ENCODE data around the gene PFKFB3.

PFKFB3 gene

DNA sequence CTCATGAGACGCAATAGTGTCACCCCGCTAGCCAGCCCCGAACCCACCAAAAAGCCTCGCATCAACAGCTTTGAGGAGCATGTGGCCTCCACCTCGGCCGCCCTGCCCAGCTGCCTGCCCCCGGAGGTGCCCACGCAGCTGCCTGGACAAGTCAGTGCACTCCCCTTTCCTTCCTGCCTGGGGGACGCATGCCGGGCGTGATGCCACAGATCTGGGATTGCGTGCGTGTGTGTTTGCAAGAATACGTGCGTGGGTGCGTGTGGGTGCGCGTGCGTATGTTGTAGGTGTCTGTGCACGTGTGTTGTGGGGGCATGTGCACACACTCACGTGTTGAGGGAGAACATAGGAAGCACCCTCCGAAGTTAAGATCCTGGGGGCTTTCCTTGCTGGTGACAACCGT is 23.5 kb downstream of the PFKFB3 start:
- H3K27ac ChIP-seq (ENCODE audit: insufficient read depth, low read length, poor library complexity, severe bottlenecking): no peak overlapping the region
- no peaks in the 10 kb centered on the region for H3K4me1 ChIP-seq (ENCODE audit: control insufficient read depth, insufficient read depth, low read length, poor library complexity, severe bottlenecking)
- no peak for DNase-seq
- H3K4me3 ChIP-seq (ENCODE audit: insufficient read depth, low read depth, low read length, poor library complexity, severe bottlenecking): no peak overlapping the region
- H3K36me3 ChIP-seq (ENCODE audit: control insufficient read depth, insufficient read depth, low read length): peaks cover 69% of the 10 kb centered on the region
- H3K9me3 ChIP-seq (ENCODE audit: control insufficient read depth, low read length): no peaks in the 10 kb centered on the region
- no peaks in the 10 kb centered on the region for H3K27me3 ChIP-seq (replicated peaks; ENCODE audit: control insufficient read depth, insufficient read depth, low read length, poor library complexity, severe bottlenecking)

DNA sequence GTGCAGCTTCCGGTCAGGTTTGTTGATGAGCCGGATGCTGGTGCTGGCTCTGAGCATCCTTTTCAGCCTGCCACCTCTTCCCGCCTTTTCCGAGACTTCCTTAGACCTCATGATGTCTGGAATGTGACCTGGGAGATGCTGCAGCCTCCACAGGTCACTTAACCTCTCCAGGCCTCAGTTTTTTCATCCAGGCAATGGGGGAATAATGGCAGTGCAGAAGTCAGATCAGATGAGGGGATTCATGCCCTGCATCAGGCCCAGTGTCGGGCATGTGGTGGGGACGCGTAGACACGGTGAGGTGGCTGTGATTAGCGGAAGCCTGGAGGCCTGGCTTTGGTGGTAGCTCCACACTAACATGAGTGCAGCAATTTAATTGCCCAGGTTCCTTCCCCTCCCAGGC is 24.6 kb downstream of the PFKFB3 start:
- Histone ChIP-seq H3K4me1 (ENCODE audit: control insufficient read depth, insufficient read depth, low read length, poor library complexity, severe bottlenecking) (no peaks in the 10 kb centered on the region), H3K9me3 (ENCODE audit: control insufficient read depth, low read length) (no peaks in the 10 kb centered on the region), H3K36me3 (ENCODE audit: control insufficient read depth, insufficient read depth, low read length) (peaks cover 69% of the 10 kb centered on the region), H3K27ac (ENCODE audit: insufficient read depth, low read length, poor library complexity, severe bottlenecking) (no peak overlapping the region), H3K27me3 (replicated peaks; ENCODE audit: control insufficient read depth, insufficient read depth, low read length, poor library complexity, severe bottlenecking) (no peaks in the 10 kb centered on the region), H3K4me3 (ENCODE audit: insufficient read depth, low read depth, low read length, poor library complexity, severe bottlenecking) (no peak overlapping the region)
- no peak for DNase-seq

DNA sequence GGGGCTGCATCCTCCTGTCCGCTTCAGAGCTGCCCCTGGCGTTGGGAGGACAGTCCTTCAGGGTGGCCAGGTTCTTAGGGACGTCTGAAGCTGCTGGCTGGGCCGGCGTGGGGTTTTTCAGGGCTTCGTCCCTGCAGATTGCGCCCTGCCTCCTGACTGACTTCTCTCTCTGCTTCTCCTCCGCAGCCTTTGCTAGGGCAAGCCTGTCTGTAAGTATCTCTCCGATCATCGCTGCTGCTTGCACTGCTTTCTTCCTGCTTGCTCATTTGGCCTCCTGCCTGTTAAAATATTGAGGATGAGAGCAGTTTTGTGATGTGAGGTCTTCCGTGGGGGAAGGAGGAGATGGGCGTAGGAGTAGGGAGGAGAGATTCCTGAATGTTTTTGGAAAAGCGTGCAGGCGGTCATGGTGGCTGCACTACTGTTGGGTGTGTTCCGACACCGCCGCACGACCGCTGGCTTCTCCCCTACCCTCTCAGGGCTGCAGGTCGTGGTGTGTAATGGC is 25.3 kb downstream of the PFKFB3 start:
- peaks cover 69% of the 10 kb centered on the region for H3K36me3 ChIP-seq (ENCODE audit: control insufficient read depth, insufficient read depth, low read length)
- H3K9me3 ChIP-seq (ENCODE audit: control insufficient read depth, low read length): no peaks in the 10 kb centered on the region
- H3K4me3 ChIP-seq (ENCODE audit: insufficient read depth, low read depth, low read length, poor library complexity, severe bottlenecking): no peak overlapping the region
- H3K27me3 ChIP-seq (replicated peaks; ENCODE audit: control insufficient read depth, insufficient read depth, low read length, poor library complexity, severe bottlenecking): no peaks in the 10 kb centered on the region
- no peaks in the 10 kb centered on the region for H3K4me1 ChIP-seq (ENCODE audit: control insufficient read depth, insufficient read depth, low read length, poor library complexity, severe bottlenecking)
- no peak overlapping the region for H3K27ac ChIP-seq (ENCODE audit: insufficient read depth, low read length, poor library complexity, severe bottlenecking)
- DNase-seq: no peak

DNA sequence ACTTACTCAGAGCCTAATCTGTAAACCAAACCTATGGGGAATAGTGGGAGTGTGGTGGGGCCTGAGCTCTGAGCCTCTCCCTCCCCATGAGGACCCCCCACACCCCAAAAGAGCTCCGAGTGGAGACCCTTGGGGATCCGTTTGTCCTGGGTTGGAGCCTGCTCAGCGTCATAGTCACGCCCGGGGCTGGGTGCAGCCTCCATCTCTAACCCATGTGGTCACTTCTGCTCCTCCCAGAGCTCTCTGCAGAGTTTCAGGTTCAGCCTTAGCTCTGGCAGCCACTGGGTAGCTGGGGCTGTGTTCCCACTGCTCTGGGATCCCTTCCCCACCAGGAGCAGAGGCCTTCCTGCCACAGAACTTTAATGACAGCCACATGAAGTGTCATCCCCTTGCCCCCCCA is 25.9 kb downstream of the PFKFB3 start:
- DNase-seq: no peak
- Histone ChIP-seq H3K27ac (ENCODE audit: insufficient read depth, low read length, poor library complexity, severe bottlenecking) (no peak overlapping the region), H3K36me3 (ENCODE audit: control insufficient read depth, insufficient read depth, low read length) (peaks cover 70% of the 10 kb centered on the region), H3K4me3 (ENCODE audit: insufficient read depth, low read depth, low read length, poor library complexity, severe bottlenecking) (no peak overlapping the region), H3K9me3 (ENCODE audit: control insufficient read depth, low read length) (no peaks in the 10 kb centered on the region), H3K4me1 (ENCODE audit: control insufficient read depth, insufficient read depth, low read length, poor library complexity, severe bottlenecking) (no peaks in the 10 kb centered on the region), H3K27me3 (replicated peaks; ENCODE audit: control insufficient read depth, insufficient read depth, low read length, poor library complexity, severe bottlenecking) (no peaks in the 10 kb centered on the region)

DNA sequence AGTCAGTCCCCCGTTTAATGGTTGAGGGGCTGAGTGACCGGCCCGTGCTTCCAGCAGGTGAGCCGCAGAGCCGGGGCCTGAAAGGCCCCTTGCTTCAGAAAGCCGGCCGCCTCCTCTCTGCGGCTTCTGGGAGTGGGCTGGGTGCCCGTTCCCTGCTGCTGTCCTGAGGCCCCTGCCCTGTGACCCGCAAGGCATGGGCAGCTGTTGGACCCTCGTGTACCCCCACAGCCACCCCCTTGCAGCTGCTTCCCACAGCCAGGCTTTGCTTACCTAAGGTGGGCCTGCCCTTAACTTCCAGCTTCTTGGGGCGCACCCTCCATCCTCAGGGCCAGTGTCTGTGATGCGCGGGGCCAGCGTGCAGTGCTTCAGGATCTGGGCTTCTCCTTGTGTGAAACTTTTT is 26.6 kb downstream of the PFKFB3 start:
- H3K27ac ChIP-seq (ENCODE audit: insufficient read depth, low read length, poor library complexity, severe bottlenecking): no peak overlapping the region
- H3K9me3 ChIP-seq (ENCODE audit: control insufficient read depth, low read length): no peaks in the 10 kb centered on the region
- H3K4me1 ChIP-seq (ENCODE audit: control insufficient read depth, insufficient read depth, low read length, poor library complexity, severe bottlenecking): no peaks in the 10 kb centered on the region
- H3K36me3 ChIP-seq (ENCODE audit: control insufficient read depth, insufficient read depth, low read length): peaks cover 70% of the 10 kb centered on the region
- H3K27me3 ChIP-seq (replicated peaks; ENCODE audit: control insufficient read depth, insufficient read depth, low read length, poor library complexity, severe bottlenecking): no peaks in the 10 kb centered on the region
- no peak overlapping the region for H3K4me3 ChIP-seq (ENCODE audit: insufficient read depth, low read depth, low read length, poor library complexity, severe bottlenecking)
- DNase-seq: no peak

DNA sequence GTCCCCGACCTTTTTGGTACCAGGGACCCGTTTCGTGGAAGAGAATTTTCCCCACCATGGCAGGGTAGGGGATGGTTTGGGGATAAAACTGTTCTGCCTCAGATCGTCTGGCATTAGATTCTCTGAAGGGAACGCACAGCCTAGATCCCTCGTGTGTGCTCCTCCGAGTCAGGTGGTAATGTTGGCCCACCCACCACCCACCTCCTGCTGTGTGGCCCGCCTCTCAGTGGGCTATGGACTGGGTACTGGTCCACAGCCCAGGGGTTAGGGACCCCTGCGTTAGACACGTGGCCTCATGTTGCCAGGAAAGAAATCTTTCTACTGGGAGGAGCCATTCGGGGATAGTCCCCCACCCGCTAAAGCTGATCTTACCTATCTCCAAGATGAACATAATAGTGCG is 27.0 kb downstream of the PFKFB3 start:
- Histone ChIP-seq H3K36me3 (ENCODE audit: control insufficient read depth, insufficient read depth, low read length) (peaks cover 67% of the 10 kb centered on the region), H3K4me3 (ENCODE audit: insufficient read depth, low read depth, low read length, poor library complexity, severe bottlenecking) (no peak overlapping the region), H3K27ac (ENCODE audit: insufficient read depth, low read length, poor library complexity, severe bottlenecking) (no peak overlapping the region), H3K9me3 (ENCODE audit: control insufficient read depth, low read length) (no peaks in the 10 kb centered on the region), H3K4me1 (ENCODE audit: control insufficient read depth, insufficient read depth, low read length, poor library complexity, severe bottlenecking) (no peaks in the 10 kb centered on the region), H3K27me3 (replicated peaks; ENCODE audit: control insufficient read depth, insufficient read depth, low read length, poor library complexity, severe bottlenecking) (no peaks in the 10 kb centered on the region)
- DNase-seq: no peak

DNA sequence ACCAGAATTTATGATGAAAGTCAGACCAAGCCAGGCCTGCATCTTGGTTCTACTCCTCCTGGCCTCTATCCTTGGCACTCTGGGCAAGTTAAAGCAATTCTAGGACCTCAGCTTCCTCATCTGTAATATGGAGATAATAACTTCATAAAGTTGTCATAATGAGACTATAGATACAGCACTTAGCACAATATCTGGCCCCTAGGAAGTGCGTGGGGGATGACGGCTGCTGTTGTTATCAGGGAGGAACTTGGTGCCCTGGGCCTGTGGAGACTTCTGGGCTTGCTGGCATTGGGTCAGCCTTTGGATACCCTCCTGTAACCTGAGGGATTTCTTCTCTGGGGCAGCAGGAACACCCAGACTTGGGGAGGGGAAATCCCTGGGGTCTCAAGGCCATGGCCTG is 27.6 kb downstream of the PFKFB3 start:
- no peaks in the 10 kb centered on the region for H3K9me3 ChIP-seq (ENCODE audit: control insufficient read depth, low read length)
- no peak overlapping the region for H3K27ac ChIP-seq (ENCODE audit: insufficient read depth, low read length, poor library complexity, severe bottlenecking)
- no peaks in the 10 kb centered on the region for H3K4me1 ChIP-seq (ENCODE audit: control insufficient read depth, insufficient read depth, low read length, poor library complexity, severe bottlenecking)
- no peaks in the 10 kb centered on the region for H3K27me3 ChIP-seq (replicated peaks; ENCODE audit: control insufficient read depth, insufficient read depth, low read length, poor library complexity, severe bottlenecking)
- DNase-seq: no peak
- no peak overlapping the region for H3K4me3 ChIP-seq (ENCODE audit: insufficient read depth, low read depth, low read length, poor library complexity, severe bottlenecking)
- peaks cover 62% of the 10 kb centered on the region for H3K36me3 ChIP-seq (ENCODE audit: control insufficient read depth, insufficient read depth, low read length)

DNA sequence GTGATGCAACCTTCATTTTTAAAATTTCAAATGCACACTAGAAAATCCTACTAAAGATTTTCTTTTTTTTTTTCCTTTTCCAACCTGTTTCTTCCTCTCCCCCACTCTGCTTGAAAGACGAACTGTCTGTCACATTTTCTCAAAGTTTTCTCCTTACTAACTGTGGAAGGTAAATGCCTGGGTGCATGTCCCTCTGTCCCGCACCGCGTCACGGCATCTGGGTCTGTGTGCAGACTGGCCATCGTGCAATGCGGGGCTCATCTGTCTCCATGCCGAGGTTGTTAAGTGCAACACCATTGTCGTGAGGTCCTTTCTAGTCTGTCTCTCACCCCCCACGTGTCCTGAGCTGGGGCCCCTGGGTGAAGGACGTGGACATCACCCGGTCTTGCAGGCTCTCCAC is 28.4 kb downstream of the PFKFB3 start:
- Histone ChIP-seq H3K4me3 (ENCODE audit: insufficient read depth, low read depth, low read length, poor library complexity, severe bottlenecking) (no peak overlapping the region), H3K4me1 (ENCODE audit: control insufficient read depth, insufficient read depth, low read length, poor library complexity, severe bottlenecking) (no peaks in the 10 kb centered on the region), H3K27me3 (replicated peaks; ENCODE audit: control insufficient read depth, insufficient read depth, low read length, poor library complexity, severe bottlenecking) (no peaks in the 10 kb centered on the region), H3K9me3 (ENCODE audit: control insufficient read depth, low read length) (no peaks in the 10 kb centered on the region), H3K27ac (ENCODE audit: insufficient read depth, low read length, poor library complexity, severe bottlenecking) (no peak overlapping the region), H3K36me3 (ENCODE audit: control insufficient read depth, insufficient read depth, low read length) (peaks cover 53% of the 10 kb centered on the region)
- DNase-seq: no peak

DNA sequence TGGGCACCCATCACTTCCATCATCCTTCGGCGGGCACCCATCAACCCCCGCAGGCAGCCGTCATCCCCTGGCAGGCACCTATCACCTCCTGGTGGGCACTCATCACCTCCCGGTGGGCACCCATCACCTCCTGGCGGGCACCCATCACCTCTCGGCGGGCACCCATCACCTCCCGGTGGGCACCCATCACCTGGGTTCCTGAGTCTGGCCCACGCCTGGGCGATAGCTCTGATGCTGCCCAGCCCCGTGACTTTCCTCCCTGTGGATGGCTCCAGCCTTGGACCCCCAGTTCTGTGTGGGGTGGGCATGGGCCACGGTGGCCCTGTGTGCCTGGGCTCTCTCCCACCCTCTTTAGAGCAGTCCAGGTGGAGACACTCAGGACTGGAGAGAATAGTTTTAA is 29.0 kb downstream of the PFKFB3 start:
- no peak for DNase-seq
- no peak overlapping the region for H3K4me3 ChIP-seq (ENCODE audit: insufficient read depth, low read depth, low read length, poor library complexity, severe bottlenecking)
- H3K36me3 ChIP-seq (ENCODE audit: control insufficient read depth, insufficient read depth, low read length): peaks cover 48% of the 10 kb centered on the region
- no peaks in the 10 kb centered on the region for H3K27me3 ChIP-seq (replicated peaks; ENCODE audit: control insufficient read depth, insufficient read depth, low read length, poor library complexity, severe bottlenecking)
- H3K4me1 ChIP-seq (ENCODE audit: control insufficient read depth, insufficient read depth, low read length, poor library complexity, severe bottlenecking): no peaks in the 10 kb centered on the region
- H3K27ac ChIP-seq (ENCODE audit: insufficient read depth, low read length, poor library complexity, severe bottlenecking): no peak overlapping the region
- H3K9me3 ChIP-seq (ENCODE audit: control insufficient read depth, low read length): no peaks in the 10 kb centered on the region

DNA sequence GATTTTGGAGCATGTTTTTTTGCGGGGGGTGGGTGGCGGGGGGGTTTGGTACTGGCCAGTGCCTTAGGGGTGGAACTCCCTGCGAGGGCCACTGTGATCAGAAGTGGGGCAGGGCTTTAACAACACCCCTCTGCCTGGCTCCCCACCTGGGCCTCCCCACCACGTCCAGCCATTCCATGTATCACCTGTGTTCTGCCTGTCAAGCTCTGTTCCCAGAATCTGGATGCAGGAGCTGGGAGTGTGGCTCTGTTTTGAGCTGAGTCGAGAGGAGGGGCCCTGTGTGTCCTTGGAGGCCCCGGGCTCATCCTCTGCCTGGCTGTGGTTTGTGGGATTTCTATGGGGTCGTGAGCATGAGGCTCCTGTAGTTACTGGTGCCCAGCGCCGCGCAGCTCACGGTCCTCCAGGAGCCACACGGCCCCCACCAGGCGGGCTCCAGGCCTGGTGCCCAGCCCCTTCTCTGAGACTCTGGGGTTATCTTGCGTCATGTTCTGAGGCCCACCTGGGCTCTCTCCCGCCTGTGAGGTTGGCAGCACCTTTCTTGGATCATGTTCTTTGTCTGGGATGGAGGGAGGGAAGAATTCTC is 29.6 kb downstream of the PFKFB3 start:
- H3K4me1 ChIP-seq (ENCODE audit: control insufficient read depth, insufficient read depth, low read length, poor library complexity, severe bottlenecking): no peaks in the 10 kb centered on the region

More for the DNA sequence above, 29.6 kb downstream of the PFKFB3 start:
- Histone ChIP-seq H3K9me3 (ENCODE audit: control insufficient read depth, low read length) (no peaks in the 10 kb centered on the region), H3K27me3 (replicated peaks; ENCODE audit: control insufficient read depth, insufficient read depth, low read length, poor library complexity, severe bottlenecking) (no peaks in the 10 kb centered on the region), H3K27ac (ENCODE audit: insufficient read depth, low read length, poor library complexity, severe bottlenecking) (no peak overlapping the region), H3K4me3 (ENCODE audit: insufficient read depth, low read depth, low read length, poor library complexity, severe bottlenecking) (no peak overlapping the region), H3K36me3 (ENCODE audit: control insufficient read depth, insufficient read depth, low read length) (peaks cover 44% of the 10 kb centered on the region)
- no peak for DNase-seq

Measured in effector memory CD4-positive, alpha-beta T cell (primary cell).